CMK (cell line): ENCODE measurements around the gene SCN3A.

Experiments
- DNase-seq: peaks from one replicate; pipeline ENCODE4 v3.0.0-alpha.2; 2010; ENCODE audit warnings: low read depth

The SCN3A gene

GRCh38 chr2:165112133-165112573 is 91.7 kb downstream of the SCN3A start:
- DNase-seq: no peak

- DNase-seq: no peak
Observed at GRCh38 chr2:165110394-165110793, 93.5 kb downstream of the SCN3A start.

GRCh38 chr2:165109915-165110314 is 93.9 kb downstream of the SCN3A start:
- no peak for DNase-seq

GRCh38 chr2:165105926-165106325 is 97.9 kb downstream of the SCN3A start:
- DNase-seq: no peak

GRCh38 chr2:165087933-165088901 is 115.6 kb downstream of the SCN3A start:
- no peak for DNase-seq

GRCh38 chr2:165086337-165086736 is 117.5 kb downstream of the SCN3A start:
- DNase-seq: no peak

GRCh38 chr2:165083326-165083725 is 120.5 kb downstream of the SCN3A start:
- DNase-seq: no peak

GRCh38 chr2:165082479-165082878 is 121.4 kb downstream of the SCN3A start:
- DNase-seq: no peak

- DNase-seq: no peak
Observed at GRCh38 chr2:165081276-165081675, 122.6 kb downstream of the SCN3A start.

GRCh38 chr2:165079432-165079831 is 124.4 kb downstream of the SCN3A start:
- DNase-seq: no peak

- no peak for DNase-seq
Observed at GRCh38 chr2:165078913-165079312, 124.9 kb downstream of the SCN3A start.

GRCh38 chr2:165074884-165075283 is 129.0 kb downstream of the SCN3A start:
- no peak for DNase-seq

- no peak for DNase-seq
Observed at GRCh38 chr2:165074323-165074722, 129.5 kb downstream of the SCN3A start.

GRCh38 chr2:165070076-165070475 is 133.8 kb downstream of the SCN3A start:
- no peak for DNase-seq

- DNase-seq: no peak
Observed at GRCh38 chr2:165069151-165069550, 134.7 kb downstream of the SCN3A start.

GRCh38 chr2:165068487-165068757 is 135.4 kb downstream of the SCN3A start:
- no peak for DNase-seq

GRCh38 chr2:165067643-165068486 is 136.0 kb downstream of the SCN3A start:
- no peak for DNase-seq

- DNase-seq: no peak
Observed at GRCh38 chr2:165064743-165065142, 139.1 kb downstream of the SCN3A start.

GRCh38 chr2:165060411-165060810 is 143.4 kb downstream of the SCN3A start:
- DNase-seq: no peak

GRCh38 chr2:165058476-165059265 is 145.2 kb downstream of the SCN3A start:
- no peak for DNase-seq

- DNase-seq: no peak
Observed at GRCh38 chr2:165057931-165058330, 145.9 kb downstream of the SCN3A start.

GRCh38 chr2:165057308-165057707 is 146.5 kb downstream of the SCN3A start:
- DNase-seq: no peak
